GM21717 (cell line): Measurements from ENCODE around the gene PI4K2B.
"Not testable (repeated sequence)": the region's sequence is repeated elsewhere in the genome, so short reads cannot be mapped to it uniquely, and the experiment has no call there.

Experiments used
- ATAC-seq: cut with Tn5 transposase; IDR thresholded peaks from one replicate; pipeline ENCODE4 v1.9.1; 2021; ENCODE audit warnings: mild to moderate bottlenecking, moderate library complexity; ENCODE audit not compliant: unreplicated experiment

Gene PI4K2B

GRCh38 chr4:25233737-25234389 lies at the start of gene PI4K2B:
Gene PI4K2B (plus strand): TSS chr4:25234033. CDS start chr4:25234164, 131 bp downstream.
- ATAC-seq, result peak; percentile 72

GRCh38 chr4:25184056-25184455 lies 49.8 kb upstream of the PI4K2B start:
- no peak for ATAC-seq

- ATAC-seq, result no peak
Measured at GRCh38 chr4:25190407-25190806, 43.4 kb upstream of the PI4K2B start.

GRCh38 chr4:25198713-25199112 lies 35.1 kb upstream of the PI4K2B start:
- no peak for ATAC-seq

GRCh38 chr4:25207997-25208396 lies 25.8 kb upstream of the PI4K2B start:
- ATAC-seq, result no peak

- ATAC-seq, result no peak
Measured at GRCh38 chr4:25209702-25210101, 24.1 kb upstream of the PI4K2B start.

- ATAC-seq, result no peak
Measured at GRCh38 chr4:25211721-25212120, 22.1 kb upstream of the PI4K2B start.

- ATAC-seq, result no peak
Measured at GRCh38 chr4:25212822-25213221, 21.0 kb upstream of the PI4K2B start.

- ATAC-seq, result no peak
Measured at GRCh38 chr4:25213347-25213979, 20.4 kb upstream of the PI4K2B start.

- ATAC-seq, result not testable (repeated sequence)
Measured at GRCh38 chr4:25214750-25215149, 19.1 kb upstream of the PI4K2B start.

- no peak for ATAC-seq
Measured at GRCh38 chr4:25215511-25215910, 18.3 kb upstream of the PI4K2B start.

GRCh38 chr4:25221377-25221776 lies 12.5 kb upstream of the PI4K2B start:
- ATAC-seq, result no peak

- no peak for ATAC-seq
Measured at GRCh38 chr4:25223802-25224375, 9.9 kb upstream of the PI4K2B start.

- ATAC-seq, result no peak
Measured at GRCh38 chr4:25229804-25230203, 4.0 kb upstream of the PI4K2B start.

GRCh38 chr4:25233194-25233593 lies 639 bp upstream of the PI4K2B start:
- ATAC-seq, result no peak

- ATAC-seq, result peak; percentile 58
Measured at GRCh38 chr4:25234390-25235370, 847 bp downstream of the PI4K2B start.

- no peak for ATAC-seq
Measured at GRCh38 chr4:25235401-25235800, 1.6 kb downstream of the PI4K2B start.

- ATAC-seq, result not testable (repeated sequence)
Measured at GRCh38 chr4:25236030-25236429, 2.2 kb downstream of the PI4K2B start.

- ATAC-seq, result no peak
Measured at GRCh38 chr4:25236971-25237370, 3.1 kb downstream of the PI4K2B start.

- ATAC-seq, result no peak
Measured at GRCh38 chr4:25238052-25238451, 4.2 kb downstream of the PI4K2B start.

GRCh38 chr4:25239528-25239927 lies 5.7 kb downstream of the PI4K2B start:
- ATAC-seq, result not testable (repeated sequence)
